GM10248 (cell line): Measurements from ENCODE around the gene TSHR.

ENCODE experiments used
- CTCF ChIA-PET: fragments of 300-600 bp; sonication (Branson Sonifier 250); formaldehyde crosslinking; extraction: SDS; loops from one replicate; lab custom pipeline; 2021; ENCODE audit warnings: antibody characterized with exemption; lab: Yijun Ruan, JAX
- POLR2A ChIA-PET: fragments of 350-650 bp; sonication (Branson Sonifier 250); formaldehyde crosslinking; extraction: SDS; loops from one replicate; lab custom pipeline; 2020; ENCODE audit warnings: antibody characterized with exemption; lab: Yijun Ruan, JAX
- DNase-seq: peaks from one replicate; pipeline ENCODE4 v3.0.0; 2012; ENCODE audit errors: extremely low spot score
- TF ChIP-seq, protein P1 (sequence below): IDR thresholded peaks from 2 replicates; pipeline ENCODE4 v1.5.1; 2012; ENCODE audit warnings: mild to moderate bottlenecking, low read depth; ENCODE audit errors: extremely low read depth, missing control alignments, control extremely low read depth

The TSHR gene

GRCh38 chr14:81148635-81149034 is 193.2 kb downstream of the TSHR start:
- TF ChIP-seq, protein P1, sequence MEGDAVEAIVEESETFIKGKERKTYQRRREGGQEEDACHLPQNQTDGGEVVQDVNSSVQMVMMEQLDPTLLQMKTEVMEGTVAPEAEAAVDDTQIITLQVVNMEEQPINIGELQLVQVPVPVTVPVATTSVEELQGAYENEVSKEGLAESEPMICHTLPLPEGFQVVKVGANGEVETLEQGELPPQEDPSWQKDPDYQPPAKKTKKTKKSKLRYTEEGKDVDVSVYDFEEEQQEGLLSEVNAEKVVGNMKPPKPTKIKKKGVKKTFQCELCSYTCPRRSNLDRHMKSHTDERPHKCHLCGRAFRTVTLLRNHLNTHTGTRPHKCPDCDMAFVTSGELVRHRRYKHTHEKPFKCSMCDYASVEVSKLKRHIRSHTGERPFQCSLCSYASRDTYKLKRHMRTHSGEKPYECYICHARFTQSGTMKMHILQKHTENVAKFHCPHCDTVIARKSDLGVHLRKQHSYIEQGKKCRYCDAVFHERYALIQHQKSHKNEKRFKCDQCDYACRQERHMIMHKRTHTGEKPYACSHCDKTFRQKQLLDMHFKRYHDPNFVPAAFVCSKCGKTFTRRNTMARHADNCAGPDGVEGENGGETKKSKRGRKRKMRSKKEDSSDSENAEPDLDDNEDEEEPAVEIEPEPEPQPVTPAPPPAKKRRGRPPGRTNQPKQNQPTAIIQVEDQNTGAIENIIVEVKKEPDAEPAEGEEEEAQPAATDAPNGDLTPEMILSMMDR: no peak
- CTCF ChIA-PET: interaction anchor here (1.6 to 11.9 kb wide), 2 partner anchors 15 to 23 kb away, joined by 5 to 93 read pairs; no protein-coding TSS in a partner anchor
- POLR2A ChIA-PET: no interaction called here
- DNase-seq: no peak

GRCh38 chr14:81153187-81153586 is 197.8 kb downstream of the TSHR start:
- CTCF ChIA-PET: interaction anchor here (11.9 kb wide), 1 partner anchor 10 kb away, joined by 93 read pairs; no protein-coding TSS in a partner anchor
- POLR2A ChIA-PET: no interaction called here
- DNase-seq: no peak
- TF ChIP-seq, protein P1: no peak

- CTCF ChIA-PET: interaction anchor here (0.9 to 3.2 kb wide), 3 partner anchors 13 to 202 kb away, joined by 3 to 15 read pairs (median 10); partner anchors contain the start of gene TSHR
- POLR2A ChIA-PET: no interaction called here
- DNase-seq: no peak
- TF ChIP-seq, protein P1: no peak
Observed at GRCh38 chr14:81157431-81157830, 202.0 kb downstream of the TSHR start.

- TF ChIP-seq, protein P1: no peak
- DNase-seq: no peak
Observed at GRCh38 chr14:81161088-81161487, 205.7 kb downstream of the TSHR start.

GRCh38 chr14:81161749-81162148 is 206.3 kb downstream of the TSHR start:
- TF ChIP-seq, protein P1: no peak
- CTCF ChIA-PET: interaction anchor here (0.7 to 7.0 kb wide), 6 partner anchors 9 to 206 kb away, joined by 3 to 93 read pairs (median 36); partner anchors contain the start of gene TSHR
- no peak for DNase-seq
- POLR2A ChIA-PET: no interaction called here

More at GRCh38 chr14:81161088-81161487, 205.7 kb downstream of the TSHR start:
- ChIA-PET POLR2A (no interaction called here), CTCF (interaction anchor here (1.9 to 7.0 kb wide), 5 partner anchors 10 to 173 kb away, joined by 6 to 93 read pairs (median 41); no protein-coding TSS in a partner anchor)

DNA sequence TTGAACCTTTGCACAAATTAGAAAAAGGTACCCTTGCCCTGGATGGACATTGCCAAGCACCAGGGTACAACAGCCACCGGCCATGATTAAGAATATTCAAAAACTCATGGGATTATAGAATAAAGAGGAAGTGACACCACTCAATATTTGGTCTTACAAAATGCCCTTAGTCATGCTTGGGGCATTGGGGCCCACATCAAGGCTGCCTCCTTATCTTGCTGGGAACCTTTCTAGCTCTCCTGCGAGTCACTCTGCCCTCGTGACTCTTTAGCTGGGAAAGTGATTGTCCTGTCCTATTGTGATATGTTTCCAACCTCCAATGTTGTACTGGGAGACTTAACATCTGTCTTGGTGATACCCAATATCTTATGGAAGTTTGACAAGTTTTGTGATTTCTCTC is 207.5 kb downstream of the TSHR start:
- CTCF ChIA-PET: interaction anchor here (0.6 to 7.0 kb wide), 21 partner anchors 8 to 290 kb away, joined by 3 to 104 read pairs (median 7); partner anchors contain the start of genes CEP128 and TSHR
- POLR2A ChIA-PET: no interaction called here
- TF ChIP-seq, protein P1: no peak
- no peak for DNase-seq
